Left renal pelvis (tissue), 4 donors: ENCODE measurements around the gene CZIB. TPM values are rescaled to one million over a fixed set of nuclear protein-coding genes. Genes with fewer than 3 reads are reported as not detected.
A peak's percentile ranks its signal among the peaks of the same experiment; 100 is the strongest.

Experiments used
- DNase-seq, 4 donors: peaks; one replicate each; pipeline ENCODE4 v3.0.0-alpha.2; 2013; ENCODE audit warnings: low read depth in 4 of 4, low spot score in 3 of 4
- polyA plus RNA-seq, 4 donors: library from polyadenylated mRNA; unstranded; fragments of 120-200 nt; gene quantifications; one replicate each; pipeline ENCODE4 v1.2.1, GENCODE V29; 2013; ENCODE audit not compliant: insufficient read length in 4 of 4

The CZIB gene
- 10 to 100 TPM; 78.1 to 95.1 (median 87.9) TPM for polyA plus RNA-seq

DNA sequence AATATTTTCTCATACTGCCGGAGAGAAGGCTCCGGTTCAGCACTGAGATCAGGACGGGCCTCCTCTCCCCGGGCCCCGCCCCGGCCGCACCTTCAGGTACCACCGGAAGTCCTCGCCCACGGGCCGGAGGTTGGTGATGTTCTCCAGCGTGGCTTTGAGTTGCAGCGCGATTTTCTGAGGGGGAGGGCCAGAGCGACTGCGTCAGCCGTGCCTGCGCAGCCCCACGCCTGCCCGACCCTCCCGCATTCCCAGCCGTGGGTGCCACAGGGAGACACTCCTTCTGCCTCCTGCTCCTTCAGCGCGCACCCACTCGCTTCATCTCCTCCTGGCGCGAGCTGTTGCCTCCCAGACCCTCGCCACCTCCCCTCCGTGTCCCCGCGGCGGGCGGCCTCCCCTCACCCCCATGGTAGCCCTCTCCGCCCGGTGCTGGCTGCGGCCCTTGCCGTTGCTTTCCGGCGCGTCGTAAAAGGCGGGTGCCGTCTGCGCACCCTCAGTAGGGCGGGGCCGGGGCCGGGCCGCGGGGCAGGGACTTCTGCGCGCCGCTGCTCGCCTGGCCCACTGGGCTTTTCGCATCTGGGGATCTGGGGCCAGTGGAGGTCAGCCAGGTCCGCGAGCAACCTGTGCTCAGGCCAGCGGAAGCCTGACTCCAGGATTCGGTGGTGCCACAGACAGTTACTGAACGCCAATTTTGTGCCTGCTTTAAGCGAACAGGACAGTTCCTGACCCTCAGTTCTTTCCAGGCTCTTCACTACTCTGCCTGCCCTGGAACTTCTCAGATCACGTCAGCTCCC is at the start of gene CZIB:
CZIB (minus strand) TSS at position 464 of the 791 bp plus-strand sequence; CDS start at position 405, 59 bp downstream.
- DNase-seq, result peak; percentile 79 to 84 (median 80)

DNA sequence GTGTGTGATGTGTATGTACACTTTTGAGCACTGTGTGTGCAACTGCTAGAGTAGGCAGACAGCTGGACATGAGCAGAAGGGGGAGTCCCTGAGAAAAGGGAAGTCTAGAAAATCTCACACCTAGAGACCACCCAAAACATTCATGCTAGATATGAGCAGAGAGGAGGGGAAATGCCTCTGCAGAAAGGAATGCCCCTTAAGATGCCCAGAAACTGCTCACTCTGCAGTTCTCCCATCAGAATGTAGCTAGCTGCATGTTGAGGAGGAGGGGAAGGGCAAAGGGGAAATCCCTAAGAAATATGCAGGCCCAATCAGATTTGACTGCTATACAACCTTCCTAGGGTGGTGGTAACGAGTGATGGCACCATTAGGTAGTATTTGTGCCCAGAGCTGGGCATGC is 49.7 kb upstream of the CZIB start:
- DNase-seq, result no peak

DNA sequence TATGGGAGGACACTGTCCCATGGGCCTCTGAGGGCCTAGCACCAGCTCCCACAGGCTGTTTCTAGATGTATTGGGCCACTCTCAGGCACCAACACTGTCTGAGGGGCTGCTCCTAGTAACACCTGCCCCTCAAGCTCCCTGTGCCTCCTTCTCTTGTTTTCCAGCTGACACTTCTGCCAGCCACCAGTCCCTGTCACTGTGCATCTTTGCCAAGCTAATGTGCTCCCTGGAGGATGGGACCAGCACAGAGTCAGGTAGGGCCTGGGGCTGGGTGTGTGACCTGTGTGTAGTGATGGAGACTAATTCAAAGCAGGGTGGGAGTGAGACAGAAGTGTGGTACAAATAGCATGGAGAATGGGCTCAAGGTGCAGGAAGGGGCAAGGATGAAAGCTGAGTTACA is 47.3 kb upstream of the CZIB start:
- DNase-seq, result no peak

DNA sequence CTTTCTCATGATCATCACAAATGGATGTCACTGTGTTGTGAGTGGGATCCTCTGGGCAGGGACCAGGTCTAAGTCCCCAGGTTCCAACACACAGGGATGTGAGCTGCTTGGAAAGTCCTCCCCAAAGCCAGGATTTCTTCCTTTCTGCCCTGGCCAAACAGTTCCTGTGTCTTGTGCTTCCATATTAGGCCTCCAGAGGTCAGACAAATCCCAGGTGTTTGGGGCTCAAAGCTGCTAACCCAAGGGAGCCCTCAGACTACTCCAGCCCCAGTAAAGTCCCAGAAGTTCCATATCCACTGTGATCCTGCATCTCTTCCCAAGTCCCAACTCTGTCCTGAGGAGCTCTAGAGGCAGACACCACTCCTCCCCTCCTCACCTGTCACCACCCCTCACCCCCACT is 45.6 kb upstream of the CZIB start:
- no peak for DNase-seq

DNA sequence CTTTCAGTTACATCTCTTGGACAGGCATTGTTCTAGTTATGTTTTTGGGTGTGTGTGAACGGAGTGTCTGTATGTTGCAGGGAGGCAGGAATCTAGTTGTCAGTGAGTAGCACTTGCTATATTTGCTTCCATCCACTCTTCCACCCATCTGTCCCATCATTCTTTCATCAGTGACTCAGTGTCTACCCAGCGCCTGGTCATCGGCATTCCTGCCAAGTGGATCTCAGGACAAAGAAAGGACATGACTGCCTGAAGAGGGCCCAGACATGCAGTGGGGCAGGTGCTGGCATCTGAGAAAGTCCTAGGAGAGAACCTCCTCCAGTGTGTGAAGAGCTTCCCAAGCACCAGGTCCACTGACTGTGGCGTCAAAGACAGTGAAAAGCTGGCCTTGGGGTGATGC is 45.1 kb upstream of the CZIB start:
- DNase-seq, result no peak

DNA sequence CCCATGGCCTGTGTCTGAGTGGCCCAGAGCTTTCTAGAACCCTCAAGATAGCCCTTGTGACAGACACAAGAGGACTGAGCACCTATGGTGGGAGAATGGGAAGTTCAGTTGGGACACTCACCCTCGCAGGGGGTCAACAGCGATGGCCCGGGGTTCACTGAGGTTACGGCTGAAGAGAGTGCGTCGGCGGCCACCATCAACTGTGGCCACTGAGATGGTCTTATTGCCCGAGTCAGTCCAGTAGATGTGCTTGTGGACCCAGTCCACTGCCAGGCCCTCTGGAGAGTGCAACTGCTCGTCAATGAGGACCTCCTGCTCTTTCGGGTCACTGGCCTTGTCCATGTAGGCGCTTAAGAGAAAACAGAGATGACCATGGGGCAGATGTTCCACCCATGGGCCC is 43.6 kb upstream of the CZIB start:
- no peak for DNase-seq

DNA sequence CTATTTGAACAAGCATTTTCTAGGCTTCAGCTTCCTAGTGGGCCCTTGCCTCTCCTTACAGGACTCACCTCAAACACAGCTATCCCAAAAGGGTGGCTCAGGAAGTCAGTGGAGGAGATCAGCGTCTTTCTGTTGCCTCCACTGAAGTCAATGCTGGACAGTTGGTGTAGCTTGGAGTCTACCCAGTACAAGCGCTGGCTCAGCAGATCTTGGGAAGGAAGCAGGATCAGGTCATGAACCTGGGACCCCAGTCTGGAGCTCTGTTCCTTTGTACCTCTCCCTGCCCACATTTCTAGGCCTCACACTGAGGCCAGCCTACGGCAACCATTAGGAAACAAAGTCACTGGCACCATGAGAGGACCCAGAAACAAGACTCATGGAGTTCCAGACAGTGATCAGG is 41.6 kb upstream of the CZIB start:
- DNase-seq, result no peak

DNA sequence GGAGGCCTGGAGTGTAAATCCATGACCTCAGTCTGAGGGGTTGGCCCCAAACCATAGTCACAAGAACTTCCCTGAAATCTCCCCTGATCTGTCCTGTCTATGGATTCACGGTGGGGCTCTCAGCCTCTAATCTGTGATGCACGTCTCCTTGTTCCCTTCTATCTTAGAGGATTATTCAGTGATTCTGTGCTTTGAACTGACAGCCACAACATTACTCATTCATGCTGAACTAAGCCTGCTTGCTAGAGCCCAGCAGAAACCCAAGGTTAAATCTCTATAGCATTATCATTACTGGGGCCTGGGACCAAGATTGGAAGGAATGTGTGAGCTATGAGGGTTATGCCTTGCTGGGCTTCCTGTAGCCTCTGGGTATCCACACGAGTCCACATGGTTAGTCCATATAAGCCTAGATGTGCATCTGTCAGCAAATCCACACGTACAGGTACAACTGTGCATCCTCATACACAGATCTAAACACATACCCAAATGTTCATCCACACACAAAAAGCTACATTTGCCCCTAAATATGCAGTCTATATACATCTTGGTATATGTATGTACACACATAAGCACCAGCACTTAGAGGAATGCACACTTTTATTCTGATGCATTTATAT is 40.3 kb upstream of the CZIB start:
- no peak for DNase-seq

DNA sequence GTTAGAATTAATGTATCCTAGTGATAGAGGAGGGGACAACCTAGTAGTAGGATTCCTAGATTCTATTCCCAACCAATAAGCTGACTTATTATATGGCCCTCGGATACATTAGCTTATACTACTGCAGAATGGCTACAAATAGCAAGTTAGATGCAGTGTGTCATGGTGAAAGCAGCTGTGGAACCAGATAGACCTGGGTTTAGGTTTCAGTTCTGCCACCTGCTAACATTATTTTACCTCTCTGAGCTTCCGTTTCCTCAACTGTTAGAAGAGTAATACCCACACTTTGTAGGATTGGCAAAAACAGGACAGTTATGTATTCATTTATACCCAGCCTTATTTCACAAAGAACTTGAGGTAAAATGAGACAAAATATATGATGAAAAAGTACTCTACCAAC is 39.5 kb upstream of the CZIB start:
- DNase-seq, result no peak

DNA sequence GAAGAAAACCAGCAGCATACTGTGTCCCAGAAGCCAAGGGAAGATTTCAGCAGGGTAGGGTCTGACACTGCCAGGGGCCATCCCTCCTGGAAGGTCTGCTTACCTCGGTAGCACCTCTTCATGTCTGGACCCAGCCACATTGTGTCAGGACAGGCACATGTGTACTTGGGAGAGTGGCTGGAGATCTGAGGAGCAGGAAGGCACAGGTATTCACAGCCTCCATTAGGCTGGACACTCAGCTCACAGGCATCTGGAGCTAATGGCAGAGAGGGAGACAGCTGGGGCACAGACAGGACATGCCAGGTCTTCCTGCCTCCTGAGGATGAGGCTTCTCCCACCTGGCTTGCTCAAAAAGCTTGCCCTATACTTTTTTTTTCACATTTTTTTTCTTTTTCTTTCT is 37.8 kb upstream of the CZIB start:
- no peak for DNase-seq

DNA sequence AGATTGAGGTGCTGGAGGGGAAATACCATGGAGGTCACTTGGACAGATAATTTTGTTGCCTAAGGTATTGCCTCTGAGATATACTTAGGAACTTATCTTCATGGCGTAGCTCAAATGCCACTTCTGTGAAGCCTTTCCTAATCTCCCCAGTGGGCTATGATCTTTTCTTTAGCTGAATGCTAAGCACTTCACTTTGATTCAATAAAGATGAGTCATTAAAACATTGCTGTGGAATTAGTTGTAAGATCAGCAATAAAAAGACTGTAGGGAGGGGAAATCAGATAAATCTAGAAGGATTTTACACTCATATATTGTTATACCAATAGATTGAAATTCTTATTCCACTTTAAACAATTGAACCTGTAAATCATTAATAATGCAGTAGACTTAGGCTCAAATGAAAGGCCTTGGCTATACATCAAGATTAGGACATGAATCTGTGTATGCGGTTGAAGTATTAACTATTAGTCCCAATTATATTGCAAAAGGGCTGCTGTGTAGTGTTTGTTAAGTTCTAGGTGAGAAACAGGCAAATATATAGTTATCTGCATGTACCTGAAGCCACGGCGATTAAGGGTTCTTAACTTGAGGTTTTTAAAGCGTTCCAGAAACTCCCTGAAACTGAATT is 37.1 kb upstream of the CZIB start:
- DNase-seq, result no peak

DNA sequence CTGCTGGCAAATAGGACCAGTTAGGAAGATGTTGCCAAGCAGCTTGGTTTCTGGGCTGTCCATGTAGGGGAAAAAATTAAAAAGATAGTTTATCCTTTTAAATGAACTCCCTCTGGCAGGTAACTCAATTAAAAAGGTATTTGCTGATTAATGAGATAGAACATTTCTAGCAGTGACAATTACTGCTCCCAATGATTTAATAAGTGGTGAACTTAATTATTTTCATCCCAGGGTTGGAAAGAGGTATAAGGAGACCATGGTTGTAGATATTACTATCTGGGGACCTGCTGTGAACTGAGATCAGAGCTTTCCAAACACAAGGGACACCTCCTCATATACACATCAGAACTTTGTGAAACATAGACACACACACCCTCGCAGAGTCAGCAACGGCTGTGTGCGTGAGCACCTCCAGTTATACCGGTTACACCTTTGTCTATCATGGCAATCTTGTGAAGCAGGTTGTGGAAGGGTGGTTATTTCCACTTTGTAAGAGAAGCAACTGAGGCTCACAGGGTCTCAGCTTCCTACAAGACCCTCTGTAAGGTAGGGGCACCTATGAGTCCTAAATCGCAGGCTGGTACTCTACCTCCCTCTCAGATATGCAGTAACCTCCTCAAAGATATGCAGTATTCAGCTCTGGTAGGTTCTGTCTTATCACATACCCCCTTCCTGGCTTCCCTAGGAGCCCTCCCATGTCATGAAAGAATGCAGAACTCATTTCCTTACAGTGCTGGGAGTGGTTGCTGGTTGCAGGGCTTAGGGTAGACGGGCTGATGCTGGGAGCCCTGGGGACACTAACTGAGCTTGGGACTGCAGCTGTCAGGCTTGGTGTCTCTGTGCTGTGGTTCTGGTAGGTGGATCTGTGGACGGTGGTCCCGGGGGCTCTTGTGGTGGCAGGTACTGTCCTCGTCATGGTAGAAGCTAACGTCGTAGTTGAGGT is 36.3 kb upstream of the CZIB start:
- DNase-seq, result no peak

DNA sequence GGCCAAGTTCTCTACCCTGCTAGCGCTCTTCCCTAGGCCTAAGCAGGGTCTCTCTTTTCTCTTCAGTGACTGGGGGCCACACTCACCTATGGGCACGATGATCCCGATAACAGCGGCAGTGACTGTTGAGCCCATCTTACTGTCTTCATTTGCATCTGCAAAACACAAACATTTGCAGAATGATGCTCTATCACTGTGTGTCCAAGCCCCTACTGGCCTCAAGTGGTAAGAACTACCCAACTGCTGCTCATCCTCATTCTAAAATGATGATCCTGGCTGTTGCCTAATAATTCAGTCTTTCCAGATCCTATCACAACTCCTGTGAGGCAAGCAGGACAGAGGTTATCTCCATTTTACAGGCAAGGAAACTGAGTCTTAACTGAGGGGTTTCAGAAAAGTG is 34.6 kb upstream of the CZIB start:
- no peak for DNase-seq

DNA sequence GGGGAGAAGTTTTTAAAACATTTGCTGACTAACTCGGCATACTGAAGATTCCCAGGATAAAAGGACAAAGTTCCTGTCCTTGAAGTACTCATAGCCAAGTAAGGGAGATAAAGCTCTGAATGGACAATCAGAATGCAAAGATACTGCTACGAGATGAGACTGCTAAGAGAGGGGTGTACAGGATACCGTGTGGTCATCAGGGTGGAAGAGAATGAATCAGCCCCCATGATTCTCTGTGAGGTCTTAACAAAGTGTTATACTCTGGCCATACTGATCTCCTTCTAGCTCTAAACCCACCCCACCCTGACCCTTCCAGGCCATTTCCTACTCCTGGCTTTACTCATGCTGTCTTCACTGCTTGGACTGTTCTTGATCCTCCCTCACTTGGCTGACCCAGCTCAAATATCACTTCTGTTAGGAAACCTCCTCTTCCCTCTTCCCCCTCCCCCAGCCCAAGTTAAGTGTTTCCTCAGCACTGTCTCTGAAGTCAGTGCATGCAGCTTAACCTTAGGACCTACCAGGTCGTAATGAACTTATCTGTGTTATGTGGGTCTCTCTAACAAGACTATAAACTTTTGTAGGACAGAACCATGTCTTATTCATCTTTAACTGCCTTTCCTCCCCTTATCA is 33.7 kb upstream of the CZIB start:
- no peak for DNase-seq

DNA sequence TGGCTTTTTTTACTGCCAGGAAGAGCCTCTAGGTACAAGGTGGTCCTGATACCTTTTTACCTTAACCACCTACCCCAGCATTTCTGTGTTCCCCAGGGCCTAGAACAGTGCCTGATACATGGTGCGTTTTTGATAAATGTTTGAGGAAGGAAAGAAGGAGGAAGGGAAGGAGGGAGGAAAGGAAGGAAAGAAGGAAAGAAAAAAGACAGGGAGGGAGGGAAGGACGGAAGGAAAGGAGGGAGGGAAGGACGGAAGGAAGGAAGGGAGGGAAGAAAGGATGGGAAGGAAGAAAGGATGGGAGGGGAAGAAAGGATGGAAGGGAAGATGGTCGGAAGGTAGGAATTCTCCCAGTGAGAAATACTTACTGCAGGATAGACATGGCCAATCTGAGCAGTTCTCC is 29.9 kb upstream of the CZIB start:
- DNase-seq, result no peak

DNA sequence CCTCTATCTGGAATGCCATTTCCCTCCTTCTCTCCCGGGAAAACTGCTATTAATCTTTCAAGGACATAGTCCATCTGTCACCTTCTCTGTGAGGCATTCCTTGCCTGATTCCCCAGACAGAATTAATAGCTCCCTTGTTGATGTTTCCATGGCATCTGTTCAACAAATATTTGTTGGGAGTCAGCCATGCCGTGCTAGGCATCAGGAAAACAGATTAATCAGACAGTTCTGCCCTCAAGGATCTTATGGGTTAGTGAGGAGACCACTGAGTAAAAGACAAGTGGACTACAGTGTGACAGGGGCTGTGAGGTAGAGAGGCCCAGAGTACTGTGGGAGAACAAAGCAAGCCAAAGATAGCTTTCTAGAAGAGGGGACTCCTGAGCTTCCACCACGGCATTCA is 29.3 kb upstream of the CZIB start:
- DNase-seq, result no peak

DNA sequence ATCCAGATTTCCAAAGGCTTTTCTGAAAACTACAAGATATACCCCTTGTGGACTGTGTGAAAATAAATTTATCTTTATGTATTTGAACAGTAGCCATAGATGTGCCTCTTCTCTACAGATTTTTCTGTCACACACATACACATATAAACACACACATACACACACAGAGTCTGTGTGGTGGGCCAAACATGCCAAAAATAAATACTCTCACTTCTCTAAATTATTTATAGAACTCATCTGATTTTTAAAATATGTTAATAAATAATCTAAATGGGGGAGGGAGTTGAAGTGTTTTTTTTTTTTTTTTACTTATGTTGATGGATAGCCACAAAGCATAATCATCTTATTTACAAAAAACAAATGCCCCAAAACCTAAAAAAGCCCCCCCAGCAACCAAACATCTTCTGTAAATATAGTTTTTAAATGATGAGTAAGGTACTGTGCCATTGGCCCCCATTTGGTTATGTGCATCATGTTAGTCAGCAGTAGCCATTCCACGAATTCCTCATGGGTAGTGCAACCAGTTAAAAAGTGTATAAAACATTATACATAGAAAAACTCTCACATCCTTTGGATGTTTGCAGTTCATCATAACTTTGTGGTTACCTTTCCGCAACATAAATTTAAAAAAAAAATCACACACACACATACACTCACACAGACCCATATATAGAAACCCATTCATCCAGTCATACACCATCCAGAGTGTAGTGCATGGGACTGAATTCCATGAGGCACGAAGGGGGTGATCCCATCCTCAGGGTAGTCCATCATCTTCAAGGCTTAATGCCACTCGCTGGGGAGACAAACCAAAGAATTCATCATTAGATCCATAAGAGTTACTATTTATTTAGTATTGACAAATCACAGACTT is 26.1 kb upstream of the CZIB start:
- DNase-seq, result no peak

DNA sequence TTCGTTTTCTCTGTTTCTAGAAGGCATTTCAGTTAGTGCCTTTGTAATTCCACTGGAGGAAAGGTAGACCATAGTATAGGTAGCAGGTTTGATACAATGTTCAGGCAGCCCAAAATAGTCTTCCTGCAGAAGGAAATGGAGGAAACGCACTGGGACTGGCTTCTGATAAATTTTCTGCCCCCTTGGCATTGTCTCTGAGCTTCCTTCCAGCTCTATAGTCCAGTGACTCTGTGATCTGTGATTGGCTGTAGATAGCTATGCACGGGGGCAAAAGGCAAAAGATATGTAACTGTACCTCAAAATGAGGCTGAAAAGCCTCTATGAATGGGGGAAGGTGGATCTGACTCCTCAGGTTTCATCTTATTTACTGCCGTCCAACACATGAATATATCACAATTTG is 23.7 kb upstream of the CZIB start:
- no peak for DNase-seq

DNA sequence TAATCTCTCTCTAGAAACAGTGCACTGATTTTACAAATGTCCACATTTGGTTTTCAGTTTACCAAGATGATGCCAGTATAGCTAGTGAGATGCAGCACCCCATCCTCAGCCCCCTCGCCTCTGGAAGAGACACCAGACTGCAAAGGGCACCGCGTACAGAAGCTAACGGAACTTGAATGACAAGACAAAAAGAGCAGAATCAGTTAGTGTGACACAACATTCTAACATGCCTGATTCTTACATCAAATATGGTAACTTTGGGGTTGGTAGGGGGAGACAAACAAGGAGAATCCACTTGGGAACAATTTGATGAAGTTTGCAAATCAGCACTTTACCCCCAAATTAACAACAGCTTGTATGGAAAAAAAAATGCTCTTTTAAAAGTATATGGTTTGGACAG is 21.9 kb upstream of the CZIB start:
- no peak for DNase-seq
